Heart left ventricle (tissue), 13 donors: ENCODE measurements around the gene GPATCH3.

ENCODE experiments used
- POLR2A ChIP-seq, 2 donors: fragments of 450-650 bp; IDR thresholded peaks; one replicate each; pipeline ENCODE4 v1.6.1; 2017; ENCODE audit warnings: antibody characterized with exemption in 2 of 2, mild to moderate bottlenecking in 2 of 2, moderate library complexity in 2 of 2
- TF ChIP-seq, protein P1 (sequence below), 12 donors: fragments of 200-600 bp; sonication (generic) in 4 of 12; IDR thresholded peaks; one replicate each; pipeline versions ENCODE4 v1.5.0 to v1.8.0; 2018 to 2022; ENCODE audit warnings: antibody characterized with exemption in 12 of 12, mild to moderate bottlenecking in 5 of 12
- donor health status: ischemic (EF 13 %, LVEDD 7.1; RV severe dilation, severe dysfunction).
- donor health status: DM: no; HTN: yes; CAD: no.
- donor health status: DM: no; HTN: no; CAD: no.
- donor health status: ischemic (EF 25% LVEDD 6.9; RV normal size, moderate dysfunction).
- donor health status: ischemic (EF 25% LVEDD 5.7; RV mildly dilated, moderate dysfunction).
- donor health status: ischemic (EF 35%, LVEDD 5.7; RV mildly dilated, moderate dysfunction).
- donor health status: nonischemic (EF 11% LVEDD 7.7; RV severe dilation, severe dysfunction).
- donor health status: DM: yes; HTN: yes; CAD: no.
- donor health status: PGD.
- donor health status: ischemic (EF 29% LVEDD 5.4; RV normal size, mild dysfunction).
- donor health status: nonischemic (EF 23%, LVEDD 6.1; RV moderate dilation, normal function).

DNA sequence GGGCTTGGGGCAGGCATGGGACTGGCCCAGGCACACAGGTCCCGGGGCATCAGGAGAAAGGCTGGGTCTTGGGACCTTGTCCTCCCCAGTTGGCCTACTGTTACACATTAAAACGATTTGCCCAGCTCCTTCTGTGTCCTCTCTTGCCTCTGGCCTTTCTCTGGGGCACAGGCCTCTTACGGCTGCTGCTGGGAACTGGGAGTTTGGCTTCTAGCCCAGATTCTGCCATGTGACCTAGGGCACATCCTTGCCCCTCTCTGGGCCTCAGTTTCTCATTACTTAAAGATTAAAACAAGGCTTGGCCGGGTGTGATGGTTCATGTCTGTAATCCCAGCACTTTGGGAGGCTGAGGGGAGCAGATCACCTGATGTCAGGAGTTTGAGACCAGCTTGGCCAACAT lies 46.0 kb upstream of the GPATCH3 start:
- TF ChIP-seq, protein P1, sequence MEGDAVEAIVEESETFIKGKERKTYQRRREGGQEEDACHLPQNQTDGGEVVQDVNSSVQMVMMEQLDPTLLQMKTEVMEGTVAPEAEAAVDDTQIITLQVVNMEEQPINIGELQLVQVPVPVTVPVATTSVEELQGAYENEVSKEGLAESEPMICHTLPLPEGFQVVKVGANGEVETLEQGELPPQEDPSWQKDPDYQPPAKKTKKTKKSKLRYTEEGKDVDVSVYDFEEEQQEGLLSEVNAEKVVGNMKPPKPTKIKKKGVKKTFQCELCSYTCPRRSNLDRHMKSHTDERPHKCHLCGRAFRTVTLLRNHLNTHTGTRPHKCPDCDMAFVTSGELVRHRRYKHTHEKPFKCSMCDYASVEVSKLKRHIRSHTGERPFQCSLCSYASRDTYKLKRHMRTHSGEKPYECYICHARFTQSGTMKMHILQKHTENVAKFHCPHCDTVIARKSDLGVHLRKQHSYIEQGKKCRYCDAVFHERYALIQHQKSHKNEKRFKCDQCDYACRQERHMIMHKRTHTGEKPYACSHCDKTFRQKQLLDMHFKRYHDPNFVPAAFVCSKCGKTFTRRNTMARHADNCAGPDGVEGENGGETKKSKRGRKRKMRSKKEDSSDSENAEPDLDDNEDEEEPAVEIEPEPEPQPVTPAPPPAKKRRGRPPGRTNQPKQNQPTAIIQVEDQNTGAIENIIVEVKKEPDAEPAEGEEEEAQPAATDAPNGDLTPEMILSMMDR (IDR thresholded peaks at IDR 0.05): no peak
- no peak for TF ChIP-seq POLR2A (IDR thresholded peaks at IDR 0.05)
